ENCODE data around the gene WNT2.
A peak's percentile ranks its signal among the peaks of the same experiment; 100 is the strongest.
"Not testable (repeated sequence)": the region's sequence is repeated elsewhere in the genome, so short reads cannot be mapped to it uniquely, and the experiment has no call there.

The WNT2 gene

DNA sequence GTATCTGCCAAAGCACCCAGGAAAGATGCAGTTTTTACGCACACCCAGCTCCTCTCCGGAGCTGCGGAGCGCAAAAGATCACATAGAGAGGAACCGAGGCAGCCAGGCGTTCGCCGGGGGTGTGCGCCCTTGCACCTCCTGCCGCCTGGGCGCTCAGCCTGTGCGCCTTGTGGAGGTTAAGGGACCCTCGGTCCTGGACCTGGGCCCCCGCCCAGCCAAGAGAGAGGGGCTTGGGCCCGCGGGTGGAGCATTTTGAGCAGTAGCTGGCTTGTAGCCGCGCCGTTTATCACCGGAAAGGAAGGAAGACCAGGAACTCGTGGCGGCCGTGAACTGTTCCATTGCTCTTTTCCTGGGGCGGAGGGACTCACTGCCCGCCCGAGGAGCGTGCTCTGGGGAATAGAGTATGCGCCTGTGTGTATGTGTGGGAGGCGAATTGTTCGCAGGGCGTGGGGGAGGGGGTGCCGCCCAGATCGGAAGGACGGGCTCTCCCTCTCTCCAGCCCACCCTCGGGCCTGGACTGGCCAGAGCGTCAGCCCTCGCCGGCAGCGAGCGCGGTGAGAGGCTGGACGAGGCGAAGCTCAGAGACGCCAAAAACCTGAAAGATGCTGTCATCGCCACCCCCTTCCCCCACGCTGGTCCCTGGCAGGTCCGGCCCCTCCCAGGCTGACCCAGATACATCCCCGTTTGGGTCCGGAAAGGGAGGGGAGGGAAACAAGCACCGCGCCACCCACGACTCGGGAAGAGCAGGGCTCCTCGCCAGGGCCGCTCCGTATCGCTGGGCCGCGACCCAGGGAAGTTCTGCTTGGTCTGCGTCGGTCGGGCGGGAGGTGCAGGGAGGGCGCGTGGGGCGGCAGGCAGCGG, 1.2 kb upstream of the WNT2 start:
- Histone ChIP-seq H3K36me3 (ENCODE audit: insufficient read depth, low read length) (no peaks in the 10 kb centered on the region), H3K9me3 (ENCODE audit: control insufficient read depth, insufficient read depth, low read length) (peaks cover 4% of the 10 kb centered on the region), H3K9ac (ENCODE audit: low read depth, low read length) (peak overlapping the region; percentile 45; the same call in 1 of the 2 replicates), H3K4me1 (ENCODE audit: insufficient read depth, low read length) (no peaks in the 10 kb centered on the region)

DNA sequence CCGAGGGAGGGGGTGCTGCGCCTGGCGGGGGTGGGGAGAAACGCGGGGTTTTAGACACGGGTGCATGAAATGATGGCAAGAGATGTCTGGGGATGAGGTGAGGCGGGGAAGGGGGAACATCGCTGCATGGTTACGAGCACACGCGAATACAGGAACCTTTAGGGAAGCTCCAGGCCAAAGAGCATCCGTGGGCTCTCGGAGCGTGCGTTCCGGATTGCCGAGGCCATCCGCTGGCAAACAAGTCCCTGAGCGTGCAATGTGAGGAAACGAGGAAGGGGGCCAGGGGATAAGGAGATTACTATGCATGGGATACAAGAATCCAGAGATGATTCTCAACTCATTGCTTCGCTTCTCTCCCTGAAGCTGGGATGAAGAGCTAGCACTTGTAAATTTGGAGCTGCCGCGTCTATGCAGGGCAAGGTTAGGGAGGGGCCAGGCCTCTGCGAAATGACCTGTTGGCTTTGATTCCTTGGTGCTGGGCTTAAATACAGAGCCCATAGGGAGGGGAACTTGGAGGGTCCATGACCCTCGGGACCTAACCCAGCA, 520 bp upstream of the WNT2 start:
- H3K9me3 ChIP-seq (ENCODE audit: control insufficient read depth, insufficient read depth, low read length) = peaks cover 4% of the 10 kb centered on the region
- H3K36me3 ChIP-seq (ENCODE audit: insufficient read depth, low read length) = no peaks in the 10 kb centered on the region
- H3K9ac ChIP-seq (ENCODE audit: low read depth, low read length) = peak overlapping the region; percentile 45; the same call in 1 of the 2 replicates
- H3K4me1 ChIP-seq (ENCODE audit: insufficient read depth, low read length) = no peaks in the 10 kb centered on the region

DNA sequence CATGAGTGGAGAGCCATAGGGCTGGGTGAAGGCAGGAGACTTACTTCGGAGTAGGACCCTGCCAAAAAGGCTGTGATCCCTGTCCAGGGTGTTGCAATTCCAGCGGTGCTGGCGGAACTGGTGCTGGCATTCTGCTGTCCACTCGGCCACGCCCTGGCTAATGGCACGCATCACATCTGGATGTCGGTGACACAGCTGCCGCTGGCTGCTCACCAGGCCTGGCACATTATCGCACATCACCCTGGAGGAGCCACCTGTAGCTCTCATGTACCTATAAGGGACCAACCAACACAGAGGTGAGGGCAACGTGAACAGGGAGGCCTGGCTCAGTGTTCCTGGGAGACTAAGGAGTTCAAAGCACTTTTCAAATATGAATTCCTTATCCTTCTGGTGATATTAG, 2.3 kb downstream of the WNT2 start:
- no peaks in the 10 kb centered on the region for H3K36me3 ChIP-seq (ENCODE audit: insufficient read depth, low read length)
- H3K4me1 ChIP-seq (ENCODE audit: insufficient read depth, low read length) = no peaks in the 10 kb centered on the region
- H3K9me3 ChIP-seq (ENCODE audit: control insufficient read depth, insufficient read depth, low read length) = no peaks in the 10 kb centered on the region
- no peak overlapping the region for H3K9ac ChIP-seq (ENCODE audit: low read depth, low read length)

DNA sequence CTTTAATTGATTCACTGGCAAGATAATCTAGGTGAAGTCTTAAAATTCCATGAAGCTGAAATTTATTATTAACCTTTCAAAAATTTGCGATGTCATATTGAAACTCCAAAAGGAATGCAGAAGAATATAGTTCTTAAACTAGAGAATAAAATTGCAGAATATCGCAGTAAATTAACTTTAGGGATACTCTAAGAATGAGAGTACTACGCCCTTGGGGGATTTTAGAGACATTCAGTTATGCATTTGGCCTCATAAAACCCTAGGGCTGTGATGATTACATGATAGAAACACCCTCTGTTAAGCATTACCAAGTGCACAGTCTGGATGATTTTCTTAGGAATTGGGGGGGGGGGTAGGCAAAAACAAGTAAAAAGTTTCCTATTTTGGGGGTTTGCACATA, 3.7 kb downstream of the WNT2 start:
- Histone ChIP-seq H3K9me3 (ENCODE audit: control insufficient read depth, insufficient read depth, low read length) (no peaks in the 10 kb centered on the region), H3K36me3 (ENCODE audit: insufficient read depth, low read length) (no peaks in the 10 kb centered on the region), H3K9ac (ENCODE audit: low read depth, low read length) (no peak overlapping the region), H3K4me1 (ENCODE audit: insufficient read depth, low read length) (no peaks in the 10 kb centered on the region)

DNA sequence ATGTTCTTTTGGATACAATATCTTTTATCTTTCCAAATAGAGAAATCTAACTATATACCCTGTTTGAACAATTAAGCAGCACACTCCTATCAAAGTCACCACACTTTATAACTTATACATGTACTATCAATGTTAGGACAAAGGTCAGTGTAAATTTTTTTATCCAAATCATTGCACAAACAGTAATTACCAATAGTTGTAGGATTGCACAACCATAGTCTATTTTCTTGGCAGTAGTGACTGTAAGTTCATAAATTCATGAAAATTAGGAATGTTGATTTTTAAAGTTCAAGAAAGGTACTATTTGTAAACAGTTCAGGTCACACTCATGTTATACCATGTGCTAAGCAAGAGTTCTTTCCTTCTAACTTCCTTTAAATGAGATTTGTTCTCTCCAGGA, 9.3 kb downstream of the WNT2 start:
- peaks cover 4% of the 10 kb centered on the region for H3K4me1 ChIP-seq (ENCODE audit: insufficient read depth, low read length)
- H3K36me3 ChIP-seq (ENCODE audit: insufficient read depth, low read length) = no peaks in the 10 kb centered on the region
- H3K9me3 ChIP-seq (ENCODE audit: control insufficient read depth, insufficient read depth, low read length) = no peaks in the 10 kb centered on the region
- H3K9ac ChIP-seq (ENCODE audit: low read depth, low read length) = no peak overlapping the region

DNA sequence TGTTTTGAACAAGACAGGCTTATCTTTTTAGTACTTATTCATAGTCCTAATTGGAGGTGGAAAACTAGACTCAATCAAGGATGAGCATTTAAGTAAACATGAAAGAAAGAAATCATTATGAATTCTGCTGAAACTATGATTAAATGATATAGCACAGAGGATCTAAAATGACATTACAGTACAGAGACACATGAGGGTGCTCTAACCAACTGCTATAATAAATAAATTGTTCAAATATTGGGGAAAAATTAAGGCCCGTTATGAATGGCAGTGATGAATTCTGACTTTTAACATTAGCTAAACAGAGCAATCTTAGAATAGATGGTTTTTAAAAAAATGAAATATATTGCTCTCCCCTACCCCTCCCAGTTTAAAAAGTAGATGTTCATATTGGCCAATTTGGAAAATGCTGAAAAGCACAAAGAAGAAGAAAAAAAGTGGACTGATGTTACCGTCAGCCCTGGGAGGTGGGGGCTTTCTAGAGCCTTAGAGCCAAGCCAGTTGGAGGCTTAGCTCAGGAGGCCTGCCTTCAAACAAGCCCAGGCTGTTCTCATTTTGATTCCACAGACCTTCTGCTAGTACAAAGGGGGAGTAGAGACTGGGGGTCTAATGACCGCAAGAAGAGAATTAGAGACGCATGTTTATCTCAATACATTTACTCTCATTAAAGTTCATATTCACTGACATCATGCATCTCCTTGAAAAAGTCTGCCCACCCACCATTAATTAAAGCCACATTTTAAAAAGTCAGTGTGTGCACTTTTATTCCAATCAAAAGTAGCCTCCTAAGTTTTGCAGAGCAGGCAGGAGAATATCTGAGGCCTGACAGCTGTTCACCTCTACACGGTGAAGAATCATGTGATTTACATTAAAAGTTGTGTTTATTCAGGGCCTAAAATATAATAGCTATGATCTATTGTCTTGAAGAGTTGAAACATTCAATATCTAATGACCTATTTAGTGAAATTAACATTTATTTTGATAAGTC, 10.0 kb downstream of the WNT2 start:
- H3K36me3 ChIP-seq (ENCODE audit: insufficient read depth, low read length) = no peaks in the 10 kb centered on the region
- peaks cover 4% of the 10 kb centered on the region for H3K4me1 ChIP-seq (ENCODE audit: insufficient read depth, low read length)
- H3K9ac ChIP-seq (ENCODE audit: low read depth, low read length) = no peak overlapping the region

DNA sequence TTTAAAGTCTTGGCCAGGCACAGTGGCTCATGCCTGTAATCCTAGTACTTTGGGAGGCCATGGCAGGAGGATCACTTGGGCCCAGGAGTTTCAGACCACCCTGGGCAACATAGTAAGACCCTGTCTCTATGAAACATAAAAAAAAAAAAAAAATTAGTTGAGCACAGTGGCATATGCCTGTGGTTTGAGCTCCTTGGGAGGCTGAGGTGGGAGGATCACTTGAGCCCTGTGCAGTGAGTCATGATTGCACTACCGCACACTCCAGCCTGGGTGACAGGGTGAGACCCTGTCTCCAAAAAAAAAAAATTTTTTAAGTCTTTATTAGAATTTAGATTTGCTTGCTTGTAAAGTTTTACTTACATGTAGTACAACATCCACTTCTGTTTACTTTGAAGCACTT, 14.0 kb downstream of the WNT2 start:
- Histone ChIP-seq H3K9ac (ENCODE audit: low read depth, low read length) (no peak overlapping the region), H3K4me1 (ENCODE audit: insufficient read depth, low read length) (peaks cover 12% of the 10 kb centered on the region), H3K9me3 (ENCODE audit: control insufficient read depth, insufficient read depth, low read length) (no peaks in the 10 kb centered on the region), H3K36me3 (ENCODE audit: insufficient read depth, low read length) (no peaks in the 10 kb centered on the region)

More for the DNA sequence above, 10.0 kb downstream of the WNT2 start:
- no peaks in the 10 kb centered on the region for H3K9me3 ChIP-seq (ENCODE audit: control insufficient read depth, insufficient read depth, low read length)

DNA sequence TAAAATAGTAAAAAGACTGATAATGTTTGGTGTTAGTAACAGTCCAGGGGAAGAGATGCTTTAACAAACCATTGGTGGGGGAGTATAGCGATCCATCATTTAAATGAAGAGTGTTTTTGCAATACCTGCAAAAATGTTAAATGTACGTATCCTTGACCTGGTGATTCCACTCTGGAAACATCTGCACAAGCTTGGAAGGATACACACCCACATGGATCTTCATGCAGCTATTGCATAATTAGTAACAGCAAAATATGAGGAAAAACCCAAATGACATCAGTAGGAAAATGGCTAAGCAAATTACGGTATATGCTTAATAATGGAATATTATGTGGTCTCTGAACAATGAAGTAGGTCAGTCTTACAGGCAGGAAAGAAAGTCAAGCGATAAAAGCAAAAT, 20.5 kb downstream of the WNT2 start:
- Histone ChIP-seq H3K36me3 (ENCODE audit: insufficient read depth, low read length) (no peaks in the 10 kb centered on the region), H3K9me3 (ENCODE audit: control insufficient read depth, insufficient read depth, low read length) (peaks cover 2% of the 10 kb centered on the region; the same call in 1 of the 2 replicates), H3K9ac (ENCODE audit: low read depth, low read length) (no peak overlapping the region), H3K4me1 (ENCODE audit: insufficient read depth, low read length) (peaks cover 8% of the 10 kb centered on the region; the same call in 1 of the 2 replicates)

DNA sequence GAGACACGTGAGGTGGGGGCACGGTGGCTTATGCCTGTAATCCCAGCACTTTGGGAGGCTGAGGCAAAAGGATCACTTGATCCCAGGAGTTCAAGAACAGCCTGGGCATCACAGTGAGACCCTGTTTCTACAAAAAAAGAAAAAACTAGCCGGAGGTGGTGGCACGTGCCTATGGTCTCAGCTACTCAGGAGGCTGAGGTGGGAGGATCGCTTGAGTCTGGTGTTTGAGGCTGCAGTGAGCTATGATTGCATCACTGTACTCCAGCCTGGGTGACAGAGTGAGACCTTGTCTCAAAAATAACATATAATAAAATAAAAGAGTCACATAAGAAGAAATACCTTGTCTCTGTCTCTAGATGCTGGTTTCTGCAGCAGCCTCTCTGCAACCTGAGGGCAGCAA, 22.4 kb downstream of the WNT2 start:
- not testable (repeated sequence) for H3K4me1 ChIP-seq (ENCODE audit: insufficient read depth, low read length); H3K36me3 ChIP-seq (ENCODE audit: insufficient read depth, low read length); H3K9me3 ChIP-seq (ENCODE audit: control insufficient read depth, insufficient read depth, low read length); H3K9ac ChIP-seq (ENCODE audit: low read depth, low read length)

DNA sequence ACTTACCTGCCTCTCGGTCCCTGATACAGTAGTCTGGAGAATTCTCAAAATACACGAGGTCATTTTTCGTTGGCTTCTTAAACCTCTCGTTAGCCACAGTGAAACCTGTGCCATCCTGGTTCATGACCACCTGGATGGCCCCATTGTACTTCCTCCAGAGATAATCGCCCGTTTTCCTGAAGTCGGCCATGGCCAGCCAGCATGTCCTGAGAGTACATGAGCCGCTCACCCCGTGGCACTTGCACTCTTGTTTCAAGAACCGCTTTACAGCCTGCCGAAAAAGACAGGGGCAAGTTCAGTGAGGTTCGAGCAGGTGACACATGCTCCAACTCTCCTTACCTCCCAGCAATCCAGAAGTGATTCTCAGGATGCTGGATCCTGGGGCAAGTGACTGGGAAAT, 25.3 kb downstream of the WNT2 start:
- H3K9me3 ChIP-seq (ENCODE audit: control insufficient read depth, insufficient read depth, low read length) = no peaks in the 10 kb centered on the region
- H3K9ac ChIP-seq (ENCODE audit: low read depth, low read length) = no peak overlapping the region
- H3K4me1 ChIP-seq (ENCODE audit: insufficient read depth, low read length) = no peaks in the 10 kb centered on the region
- no peaks in the 10 kb centered on the region for H3K36me3 ChIP-seq (ENCODE audit: insufficient read depth, low read length)

DNA sequence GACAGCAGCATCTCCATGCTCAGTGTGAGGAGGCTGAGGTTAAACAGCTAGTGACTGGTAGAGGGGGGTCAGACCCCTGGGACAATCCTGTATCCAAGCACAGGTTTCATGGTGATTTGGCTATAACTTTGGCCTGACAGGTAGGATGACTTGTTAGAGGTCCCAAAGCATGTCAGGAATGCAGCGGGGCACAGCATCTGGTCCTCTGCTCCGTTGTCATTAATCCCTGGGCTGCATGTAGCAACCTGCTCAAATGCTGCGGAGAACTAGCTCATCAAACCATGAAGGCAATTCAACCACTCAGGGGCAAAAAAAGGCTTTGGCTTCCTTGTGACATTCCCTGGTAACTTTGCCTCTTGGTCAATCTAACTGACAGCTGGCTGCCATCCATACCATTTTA, 26.8 kb downstream of the WNT2 start:
- Histone ChIP-seq H3K9me3 (ENCODE audit: control insufficient read depth, insufficient read depth, low read length) (no peaks in the 10 kb centered on the region), H3K36me3 (ENCODE audit: insufficient read depth, low read length) (no peaks in the 10 kb centered on the region), H3K4me1 (ENCODE audit: insufficient read depth, low read length) (no peaks in the 10 kb centered on the region), H3K9ac (ENCODE audit: low read depth, low read length) (no peak overlapping the region)

DNA sequence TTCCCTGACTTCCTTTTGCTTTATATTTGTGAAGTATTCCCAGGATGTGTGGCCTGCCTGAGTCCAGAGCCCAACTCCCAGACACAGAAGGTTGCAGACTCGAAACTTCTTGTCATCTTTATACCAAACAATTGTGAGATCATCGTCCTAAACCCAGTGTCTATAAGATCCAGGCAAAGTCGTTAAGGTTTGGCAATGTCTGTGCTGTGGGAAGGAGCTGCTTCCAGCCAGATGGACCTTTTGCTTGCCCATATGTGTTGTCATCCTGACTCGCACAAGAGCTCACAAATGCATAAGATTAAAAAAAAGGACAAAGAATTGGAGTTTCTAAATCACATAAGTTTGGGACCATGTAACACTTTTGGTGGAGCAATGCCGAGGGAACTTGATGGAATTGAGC, 37.0 kb downstream of the WNT2 start:
- no peaks in the 10 kb centered on the region for H3K36me3 ChIP-seq (ENCODE audit: insufficient read depth, low read length)
- no peak overlapping the region for H3K9ac ChIP-seq (ENCODE audit: low read depth, low read length)
- no peaks in the 10 kb centered on the region for H3K4me1 ChIP-seq (ENCODE audit: insufficient read depth, low read length)
- H3K9me3 ChIP-seq (ENCODE audit: control insufficient read depth, insufficient read depth, low read length) = no peaks in the 10 kb centered on the region

DNA sequence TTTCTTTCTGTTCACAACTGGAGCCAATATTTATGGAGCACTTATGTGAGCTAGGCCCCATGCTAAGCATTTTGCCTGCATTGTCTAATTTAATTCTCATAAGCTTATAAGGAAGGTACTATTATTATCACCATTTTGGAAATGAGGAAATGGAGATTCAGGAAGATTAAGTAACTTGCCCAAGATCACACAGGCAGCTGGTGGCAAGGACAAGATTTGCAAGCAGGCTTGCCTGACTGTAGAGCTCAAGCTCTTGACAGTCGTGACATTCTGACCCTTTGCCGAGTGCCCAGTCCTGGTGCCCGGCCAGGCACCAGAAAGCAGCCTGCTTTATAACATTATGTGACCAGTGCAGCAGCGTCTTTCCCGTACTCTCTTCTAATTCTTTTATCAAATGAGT, 38.2 kb downstream of the WNT2 start:
- H3K36me3 ChIP-seq (ENCODE audit: insufficient read depth, low read length) = no peaks in the 10 kb centered on the region
- H3K9ac ChIP-seq (ENCODE audit: low read depth, low read length) = no peak overlapping the region
- no peaks in the 10 kb centered on the region for H3K4me1 ChIP-seq (ENCODE audit: insufficient read depth, low read length)
- no peaks in the 10 kb centered on the region for H3K9me3 ChIP-seq (ENCODE audit: control insufficient read depth, insufficient read depth, low read length)

DNA sequence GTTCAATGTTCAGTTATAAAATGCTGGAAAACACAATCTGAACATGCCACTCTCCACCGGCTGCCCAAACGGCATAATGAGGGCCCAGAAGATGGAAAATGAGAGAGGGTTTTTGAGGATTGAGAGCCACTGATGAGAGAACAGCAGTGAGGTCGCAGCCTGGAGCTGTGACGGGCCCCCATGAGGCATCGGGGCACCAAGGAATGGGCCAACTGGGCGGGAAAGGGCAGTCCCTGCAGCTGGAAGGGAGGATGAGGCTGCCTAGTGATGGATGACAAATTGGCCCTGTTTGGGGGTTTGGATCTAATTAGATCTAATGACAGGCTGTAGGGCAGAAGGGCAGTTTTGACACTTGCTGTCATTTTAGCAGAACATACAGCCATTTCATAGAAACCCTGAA, 39.1 kb downstream of the WNT2 start:
- Histone ChIP-seq H3K9me3 (ENCODE audit: control insufficient read depth, insufficient read depth, low read length) (no peaks in the 10 kb centered on the region), H3K9ac (ENCODE audit: low read depth, low read length) (no peak overlapping the region), H3K4me1 (ENCODE audit: insufficient read depth, low read length) (no peaks in the 10 kb centered on the region), H3K36me3 (ENCODE audit: insufficient read depth, low read length) (no peaks in the 10 kb centered on the region)
